Gastrocnemius medialis (tissue), 4 donors: Measurements from ENCODE around the gene COL25A1.

Source experiments
- POLR2A ChIP-seq, 2 donors: fragments of 450-650 bp; IDR thresholded peaks; one replicate each; pipeline ENCODE4 v1.6.1; 2017; ENCODE audit warnings: antibody characterized with exemption in 2 of 2, mild to moderate bottlenecking in 2 of 2, moderate library complexity in 2 of 2
- TF ChIP-seq, protein P1 (sequence below), 5 experiments: fragments of 450-650 bp in 3 of 5; fragments of 200-600 bp in 2 of 5; sonication (generic) in 2 of 5; IDR thresholded peaks in 4 of 5; conservative IDR thresholded peaks in 1 of 5; 1 replicate in 4 of 5; 2 replicates in 1 of 5; pipeline ENCODE4 v1.5.1; 2016 to 2019; ENCODE audit warnings: antibody characterized with exemption in 5 of 5, mild to moderate bottlenecking in 3 of 5, moderate library complexity in 3 of 5

DNA sequence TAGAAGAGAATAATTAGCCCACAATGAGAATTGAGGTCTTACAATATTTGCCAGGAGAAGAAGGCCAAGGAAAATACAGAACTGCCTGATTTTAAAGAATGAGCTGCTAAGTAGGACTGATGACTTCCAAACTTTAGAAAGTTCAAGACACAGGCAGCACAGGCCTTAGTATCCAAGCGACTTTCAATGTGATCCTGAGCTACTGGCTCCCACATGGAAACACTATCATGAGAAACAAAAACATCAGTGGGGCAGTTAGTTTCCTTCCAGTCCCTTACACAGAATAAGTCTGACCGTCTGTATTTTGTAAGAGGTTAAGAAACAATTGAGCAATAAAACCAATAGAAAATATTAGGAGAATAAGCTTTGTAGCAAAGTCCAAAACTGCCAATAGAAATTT is 251.4 kb downstream of the COL25A1 start:
- TF ChIP-seq, protein P1, sequence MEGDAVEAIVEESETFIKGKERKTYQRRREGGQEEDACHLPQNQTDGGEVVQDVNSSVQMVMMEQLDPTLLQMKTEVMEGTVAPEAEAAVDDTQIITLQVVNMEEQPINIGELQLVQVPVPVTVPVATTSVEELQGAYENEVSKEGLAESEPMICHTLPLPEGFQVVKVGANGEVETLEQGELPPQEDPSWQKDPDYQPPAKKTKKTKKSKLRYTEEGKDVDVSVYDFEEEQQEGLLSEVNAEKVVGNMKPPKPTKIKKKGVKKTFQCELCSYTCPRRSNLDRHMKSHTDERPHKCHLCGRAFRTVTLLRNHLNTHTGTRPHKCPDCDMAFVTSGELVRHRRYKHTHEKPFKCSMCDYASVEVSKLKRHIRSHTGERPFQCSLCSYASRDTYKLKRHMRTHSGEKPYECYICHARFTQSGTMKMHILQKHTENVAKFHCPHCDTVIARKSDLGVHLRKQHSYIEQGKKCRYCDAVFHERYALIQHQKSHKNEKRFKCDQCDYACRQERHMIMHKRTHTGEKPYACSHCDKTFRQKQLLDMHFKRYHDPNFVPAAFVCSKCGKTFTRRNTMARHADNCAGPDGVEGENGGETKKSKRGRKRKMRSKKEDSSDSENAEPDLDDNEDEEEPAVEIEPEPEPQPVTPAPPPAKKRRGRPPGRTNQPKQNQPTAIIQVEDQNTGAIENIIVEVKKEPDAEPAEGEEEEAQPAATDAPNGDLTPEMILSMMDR (IDR thresholded peaks at IDR 0.05 in 4 of 5, conservative IDR thresholded peaks at IDR 0.05 in 1 of 5), result no peak
- no peak for TF ChIP-seq POLR2A (IDR thresholded peaks at IDR 0.05)
